GM18909 (cell line): ENCODE results near the gene FBXO31.

Source experiments
- ATAC-seq: cut with Tn5 transposase; IDR thresholded peaks from one replicate; pipeline ENCODE4 v1.9.1; 2021; ENCODE audit warnings: mild to moderate bottlenecking; ENCODE audit not compliant: unreplicated experiment, poor library complexity

The FBXO31 gene

GRCh38 chr16:87295661-87296531, 87.7 kb downstream of the FBXO31 start:
- ATAC-seq: no peak

- ATAC-seq: no peak
Observed at GRCh38 chr16:87295259-87295658, 88.3 kb downstream of the FBXO31 start.

- ATAC-seq: no peak
Observed at GRCh38 chr16:87293990-87294389, 89.6 kb downstream of the FBXO31 start.

GRCh38 chr16:87291944-87292343, 91.6 kb downstream of the FBXO31 start:
- no peak for ATAC-seq

DNA sequence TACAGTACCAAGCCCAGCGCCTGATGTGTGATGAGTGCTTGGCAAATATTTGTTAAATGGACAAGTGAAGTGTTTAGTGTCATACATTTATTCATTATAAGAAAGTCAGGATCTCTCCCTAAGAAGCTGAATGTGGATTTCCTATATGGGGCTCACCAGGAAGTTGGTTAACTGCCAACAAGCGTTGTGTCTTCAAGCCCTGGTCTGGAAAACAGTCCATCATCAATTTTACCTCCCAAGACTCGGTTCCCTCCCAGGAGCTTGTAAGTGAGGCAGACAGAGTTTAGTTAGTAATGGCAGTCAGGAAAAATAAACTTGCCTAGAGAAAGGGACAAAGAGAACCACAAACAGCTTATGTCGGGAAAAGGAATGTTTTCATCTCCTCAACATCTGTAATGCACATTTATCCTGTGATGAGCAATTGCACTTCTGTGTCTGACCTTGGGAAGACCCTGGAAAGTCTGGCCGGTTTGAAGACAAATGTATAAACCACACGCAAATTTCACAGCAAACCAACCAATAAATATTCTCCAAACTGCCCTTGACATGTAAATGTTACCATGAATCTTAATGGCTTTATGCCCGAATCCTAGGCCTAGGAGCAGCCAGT, 94.7 kb downstream of the FBXO31 start:
- no peak for ATAC-seq

GRCh38 chr16:87286839-87287626, 96.5 kb downstream of the FBXO31 start:
- no peak for ATAC-seq

GRCh38 chr16:87284183-87284582, 99.4 kb downstream of the FBXO31 start:
- no peak for ATAC-seq

DNA sequence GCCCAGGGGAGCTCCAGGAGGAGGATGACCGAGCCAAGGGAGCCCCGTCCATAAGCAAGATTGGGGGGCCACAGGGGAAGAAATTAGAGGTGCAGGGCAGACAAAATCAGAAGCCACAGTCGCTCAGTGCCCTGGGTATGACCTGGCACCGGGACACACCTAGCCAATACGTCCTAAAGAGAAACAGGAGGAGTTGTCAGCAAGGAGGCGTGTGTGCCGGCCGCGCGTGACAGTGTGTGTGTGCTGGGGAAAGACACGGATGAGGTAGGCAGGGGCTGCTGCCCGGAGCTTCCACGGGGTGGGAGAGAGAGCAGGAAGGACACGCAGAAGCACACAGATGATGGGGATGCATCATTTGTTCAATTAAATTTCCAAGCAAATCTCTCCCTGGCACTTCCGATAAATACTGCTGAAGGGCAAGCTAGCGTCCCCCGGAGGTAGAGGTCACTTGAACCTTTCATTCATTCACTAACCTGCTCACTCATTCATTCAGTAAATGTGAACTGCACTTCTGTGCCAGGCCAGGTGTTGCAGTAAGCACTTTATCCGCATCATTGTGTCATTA, 104.4 kb downstream of the FBXO31 start:
- no peak for ATAC-seq

DNA sequence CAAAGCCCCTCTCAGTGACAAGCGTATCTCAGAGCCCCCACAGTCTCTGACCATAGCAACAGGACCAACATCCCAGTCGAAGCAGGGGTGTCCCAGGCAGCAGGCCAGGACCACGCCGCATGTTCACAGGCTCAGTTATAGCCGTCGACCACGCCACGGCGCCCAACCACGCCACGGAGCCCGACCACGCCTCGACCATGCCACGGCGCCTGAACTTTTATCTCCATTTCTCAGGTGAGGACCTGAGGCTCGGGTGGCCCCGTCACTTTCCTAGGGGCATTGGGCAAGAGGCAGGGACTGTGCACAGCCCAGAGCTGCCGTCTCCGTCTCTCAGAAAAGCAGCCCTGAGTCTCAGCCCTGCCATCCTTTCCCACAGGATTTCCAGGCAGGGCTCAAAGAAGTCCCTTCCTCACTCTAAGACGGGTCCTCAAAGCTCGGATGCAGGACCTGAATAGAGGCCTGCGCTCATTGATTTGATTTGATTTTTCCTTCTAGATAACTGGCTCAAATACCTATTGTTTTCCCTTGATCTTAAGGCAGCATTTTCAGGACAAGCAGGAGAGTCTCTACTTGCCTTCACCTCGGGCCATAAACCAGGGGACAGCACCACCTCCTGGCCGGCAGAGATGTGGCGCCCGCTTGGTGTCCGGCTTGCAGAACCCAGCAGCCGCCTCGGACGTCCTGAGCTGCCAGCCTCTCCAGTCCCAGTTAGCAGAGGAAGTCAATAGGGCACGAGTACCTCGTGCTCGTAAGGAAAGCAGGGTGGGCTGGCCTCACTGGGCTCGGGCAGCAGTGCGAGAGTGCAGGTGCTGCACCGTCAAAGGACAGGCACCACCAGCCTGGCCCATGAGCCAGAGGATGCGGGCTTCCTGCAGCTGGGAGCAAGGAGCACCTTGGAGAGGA, 105.1 kb downstream of the FBXO31 start:
- ATAC-seq: no peak
